Osteocyte (in vitro differentiated cells): ENCODE results near the gene SP4. TPM values are rescaled to one million over a fixed set of nuclear protein-coding genes. Genes with fewer than 3 reads are reported as not detected.

Experiments
- DNase-seq: peaks from one replicate; pipeline ENCODE4 v3.0.0; 2021; ENCODE audit warnings: mixed read lengths; ENCODE audit not compliant: unreplicated experiment; ENCODE audit errors: extremely low spot score
- H3K27ac Mint-ChIP-seq: one replicate; pipeline ENCODE4 v1.8.0; 2021; ENCODE audit warnings: mild to moderate bottlenecking, mixed read lengths; ENCODE audit not compliant: unreplicated experiment
- H3K27me3 Mint-ChIP-seq: one replicate; pipeline ENCODE4 v1.8.0; 2021; ENCODE audit warnings: mixed read lengths; ENCODE audit not compliant: unreplicated experiment
- H3K36me3 Mint-ChIP-seq: one replicate; pipeline ENCODE4 v1.8.0; 2021; ENCODE audit warnings: mixed read lengths; ENCODE audit not compliant: unreplicated experiment
- H3K4me1 Mint-ChIP-seq: one replicate; pipeline ENCODE4 v1.8.0; 2021; ENCODE audit warnings: mixed read lengths; ENCODE audit not compliant: unreplicated experiment
- H3K4me3 Mint-ChIP-seq: one replicate; pipeline ENCODE4 v1.8.0; 2021; ENCODE audit warnings: mild to moderate bottlenecking, moderate library complexity, mixed read lengths; ENCODE audit not compliant: unreplicated experiment
- H3K9me3 Mint-ChIP-seq: one replicate; pipeline ENCODE4 v1.8.0; 2021; ENCODE audit warnings: mixed read lengths; ENCODE audit not compliant: unreplicated experiment
- total RNA-seq: library from RNA; stranded (reverse); gene quantifications from 2 replicates; pipeline ENCODE4 v1.2.1, GENCODE V29; 2021
- TF ChIP-seq, protein P1 (sequence below): fragments of 200-600 bp; sonication (generic); IDR thresholded peaks from 2 replicates; pipeline ENCODE4 v1.5.0; 2021; ENCODE audit warnings: antibody characterized with exemption, mild to moderate bottlenecking, moderate library complexity

Gene SP4
- total RNA-seq, 1 donor from 2014 or later = 6.4 TPM

GRCh38 chr7:21427182-21427870, 557 bp upstream of the SP4 start:
- peak overlapping the region; percentile 100 for H3K4me3 Mint-ChIP-seq
- no peaks in the 10 kb centered on the region for H3K9me3 Mint-ChIP-seq
- no peaks in the 10 kb centered on the region for H3K36me3 Mint-ChIP-seq
- H3K27me3 Mint-ChIP-seq = peaks cover 6% of the 10 kb centered on the region
- TF ChIP-seq, protein P1, sequence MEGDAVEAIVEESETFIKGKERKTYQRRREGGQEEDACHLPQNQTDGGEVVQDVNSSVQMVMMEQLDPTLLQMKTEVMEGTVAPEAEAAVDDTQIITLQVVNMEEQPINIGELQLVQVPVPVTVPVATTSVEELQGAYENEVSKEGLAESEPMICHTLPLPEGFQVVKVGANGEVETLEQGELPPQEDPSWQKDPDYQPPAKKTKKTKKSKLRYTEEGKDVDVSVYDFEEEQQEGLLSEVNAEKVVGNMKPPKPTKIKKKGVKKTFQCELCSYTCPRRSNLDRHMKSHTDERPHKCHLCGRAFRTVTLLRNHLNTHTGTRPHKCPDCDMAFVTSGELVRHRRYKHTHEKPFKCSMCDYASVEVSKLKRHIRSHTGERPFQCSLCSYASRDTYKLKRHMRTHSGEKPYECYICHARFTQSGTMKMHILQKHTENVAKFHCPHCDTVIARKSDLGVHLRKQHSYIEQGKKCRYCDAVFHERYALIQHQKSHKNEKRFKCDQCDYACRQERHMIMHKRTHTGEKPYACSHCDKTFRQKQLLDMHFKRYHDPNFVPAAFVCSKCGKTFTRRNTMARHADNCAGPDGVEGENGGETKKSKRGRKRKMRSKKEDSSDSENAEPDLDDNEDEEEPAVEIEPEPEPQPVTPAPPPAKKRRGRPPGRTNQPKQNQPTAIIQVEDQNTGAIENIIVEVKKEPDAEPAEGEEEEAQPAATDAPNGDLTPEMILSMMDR = peak; percentile 20
- peak; percentile 100 for DNase-seq
- H3K27ac Mint-ChIP-seq = peak overlapping the region; percentile 98
- H3K4me1 Mint-ChIP-seq = peaks cover 26% of the 10 kb centered on the region

GRCh38 chr7:21428659-21428941, 717 bp downstream of the SP4 start:
- DNase-seq = no peak
- Mint-ChIP-seq H3K4me3 (peak overlapping the region; percentile 100), H3K4me1 (peaks cover 26% of the 10 kb centered on the region), H3K36me3 (no peaks in the 10 kb centered on the region), H3K27ac (peak overlapping the region; percentile 98), H3K27me3 (peaks cover 2% of the 10 kb centered on the region), H3K9me3 (no peaks in the 10 kb centered on the region)
- TF ChIP-seq, protein P1 = no peak

- no peaks in the 10 kb centered on the region for H3K36me3 Mint-ChIP-seq
- peaks cover 26% of the 10 kb centered on the region for H3K4me1 Mint-ChIP-seq
- no peaks in the 10 kb centered on the region for H3K27me3 Mint-ChIP-seq
- peak overlapping the region; percentile 98 for H3K27ac Mint-ChIP-seq
- peak overlapping the region; percentile 100 for H3K4me3 Mint-ChIP-seq
- TF ChIP-seq, protein P1 = no peak
- H3K9me3 Mint-ChIP-seq = no peaks in the 10 kb centered on the region
- no peak for DNase-seq
These were observed 1.1 kb downstream of the SP4 start for GRCh38 chr7:21429021-21429420.

- H3K4me1 Mint-ChIP-seq = peaks cover 26% of the 10 kb centered on the region
- no peaks in the 10 kb centered on the region for H3K27me3 Mint-ChIP-seq
- H3K9me3 Mint-ChIP-seq = no peaks in the 10 kb centered on the region
- H3K4me3 Mint-ChIP-seq = no peak overlapping the region
- TF ChIP-seq, protein P1 = no peak
- DNase-seq = no peak
- no peaks in the 10 kb centered on the region for H3K36me3 Mint-ChIP-seq
- no peak overlapping the region for H3K27ac Mint-ChIP-seq
These were observed 2.1 kb downstream of the SP4 start for GRCh38 chr7:21429786-21430574.

DNA sequence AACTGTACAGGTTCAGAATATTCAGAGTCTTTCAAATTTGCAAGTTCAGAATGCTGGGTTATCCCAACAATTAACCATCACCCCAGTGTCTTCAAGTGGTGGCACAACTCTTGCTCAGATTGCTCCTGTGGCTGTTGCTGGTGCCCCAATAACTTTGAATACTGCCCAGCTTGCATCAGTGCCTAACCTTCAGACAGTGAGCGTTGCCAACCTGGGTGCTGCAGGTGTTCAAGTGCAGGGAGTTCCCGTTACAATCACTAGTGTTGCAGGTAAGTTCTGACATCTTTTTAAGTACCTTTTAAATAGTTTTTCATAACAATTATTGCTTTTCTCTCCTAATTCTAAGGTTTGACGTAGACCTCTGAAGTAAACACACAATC, 2.7 kb downstream of the SP4 start:
- no peaks in the 10 kb centered on the region for H3K36me3 Mint-ChIP-seq
- DNase-seq = no peak
- no peak overlapping the region for H3K27ac Mint-ChIP-seq
- H3K4me3 Mint-ChIP-seq = no peak overlapping the region
- H3K27me3 Mint-ChIP-seq = no peaks in the 10 kb centered on the region
- peaks cover 26% of the 10 kb centered on the region for H3K4me1 Mint-ChIP-seq
- TF ChIP-seq, protein P1 = no peak
- H3K9me3 Mint-ChIP-seq = no peaks in the 10 kb centered on the region
